NCI-H146 treated with DMSO at 0.1 percent for 48 hours (cell line): ENCODE data around the gene LYPD6.

Experiments
- DNase-seq: peaks from one replicate; lab custom pipeline; 2025; ENCODE audit not compliant: unreplicated experiment; lab: John Stamatoyannopoulos, UW

LYPD6 gene

DNA sequence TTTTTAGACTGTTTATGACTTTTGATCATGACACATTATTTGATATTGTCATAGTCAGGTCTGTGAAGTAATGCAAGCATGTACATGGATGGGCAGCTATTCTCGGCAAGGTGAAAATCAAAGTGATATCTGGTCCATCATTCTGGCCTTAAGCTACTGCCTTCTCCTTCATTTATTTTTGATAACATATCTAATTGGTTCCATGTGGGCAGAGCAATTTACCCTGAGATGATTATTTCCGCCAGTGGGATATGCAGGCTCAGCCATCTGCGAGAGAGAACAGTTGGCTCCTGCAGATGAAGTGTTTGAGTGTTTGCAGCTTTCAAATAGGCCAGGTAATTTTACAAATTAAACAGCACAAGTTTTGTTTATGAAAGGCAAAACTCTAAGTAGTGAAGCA is 116.4 kb downstream of the LYPD6 start:
- DNase-seq = no peak

DNA sequence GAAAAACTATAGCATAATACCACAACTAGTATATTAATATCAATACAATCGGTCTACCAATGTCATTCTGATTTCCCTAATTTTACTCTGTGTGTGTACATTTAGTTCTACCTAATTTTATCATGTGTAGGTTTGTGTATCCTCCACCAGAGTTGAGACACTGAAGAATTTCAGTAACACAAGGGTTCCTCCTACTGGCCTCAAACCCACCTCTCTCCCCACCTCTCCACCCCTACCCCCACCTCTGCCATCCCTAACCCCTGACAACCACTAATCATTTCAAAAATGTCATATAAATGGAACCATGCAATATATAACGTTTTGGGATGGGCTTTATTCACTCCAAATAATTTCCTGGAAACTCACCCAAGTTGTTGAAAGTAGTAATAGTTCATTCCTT is 117.9 kb downstream of the LYPD6 start:
- no peak for DNase-seq

DNA sequence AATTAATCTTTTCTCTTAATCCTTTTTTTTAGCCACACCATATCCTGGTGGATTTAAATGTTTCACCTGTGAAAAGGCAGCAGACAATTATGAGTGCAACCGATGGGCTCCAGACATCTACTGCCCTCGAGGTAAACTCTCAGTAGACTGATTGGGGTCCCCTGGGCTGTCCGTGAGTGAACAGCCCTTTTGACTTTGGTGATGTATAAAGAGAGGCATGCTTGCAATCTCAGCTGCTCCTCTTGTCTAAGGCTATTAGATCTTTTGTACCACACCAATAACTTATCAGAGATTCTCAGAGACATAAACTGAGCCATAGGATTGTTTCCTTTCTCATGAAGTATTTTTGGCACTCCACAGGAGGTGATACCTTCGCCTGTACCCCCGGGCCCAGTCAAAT is 118.6 kb downstream of the LYPD6 start:
- no peak for DNase-seq

DNA sequence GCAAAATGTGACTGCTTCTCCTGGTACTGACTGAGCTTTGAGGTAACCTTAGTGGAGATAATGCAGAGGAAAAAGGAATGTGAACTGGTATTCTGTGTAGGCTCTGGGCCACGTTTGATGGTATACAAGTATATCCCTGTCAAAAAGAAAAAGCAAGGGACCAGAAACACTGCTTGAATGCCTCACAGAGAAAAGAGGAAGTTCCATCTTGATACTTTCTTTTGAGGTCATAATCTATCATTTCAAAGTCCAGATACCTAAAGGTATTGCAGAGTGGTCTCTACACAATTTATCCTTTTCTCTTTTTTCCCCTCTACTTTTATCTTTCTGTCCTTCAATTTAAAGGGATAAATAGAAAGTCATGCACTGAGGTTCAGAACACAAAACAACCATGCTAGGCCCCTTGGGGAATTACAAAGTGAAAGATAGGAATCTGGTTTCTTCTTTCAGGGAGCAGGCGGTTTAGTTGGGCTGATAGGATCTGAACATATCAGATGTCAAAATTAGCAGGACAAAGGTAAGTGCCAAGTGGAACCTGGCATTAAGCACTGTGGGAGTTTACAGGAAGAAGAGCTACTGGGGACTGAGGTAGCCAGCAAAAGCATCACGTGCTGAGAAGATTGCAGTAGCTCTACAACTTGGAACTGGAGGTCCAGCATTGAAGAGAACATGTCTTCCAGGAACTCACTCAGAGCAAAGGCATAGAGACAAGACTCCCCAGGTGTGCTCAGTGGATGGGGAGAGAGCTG is 121.2 kb downstream of the LYPD6 start:
- no peak for DNase-seq

DNA sequence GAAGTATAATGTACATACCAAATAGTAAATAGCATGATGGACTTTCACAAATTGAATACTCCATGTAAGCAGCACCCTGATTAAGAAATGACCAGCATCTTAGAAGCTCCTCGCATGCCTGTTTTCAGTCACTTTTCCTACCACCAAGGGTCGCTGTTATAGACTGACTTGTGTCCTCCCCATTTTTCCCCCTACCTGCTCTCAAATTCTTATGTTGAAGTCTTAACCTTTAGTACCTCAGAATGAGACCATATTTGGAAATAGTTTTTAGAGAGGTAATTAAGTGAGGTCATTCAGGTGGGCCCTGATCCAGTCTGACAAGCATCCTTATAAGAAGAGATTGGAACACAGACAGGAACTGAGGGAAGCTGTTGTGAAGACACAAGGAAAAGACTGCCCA is 125.9 kb downstream of the LYPD6 start:
- DNase-seq = no peak

DNA sequence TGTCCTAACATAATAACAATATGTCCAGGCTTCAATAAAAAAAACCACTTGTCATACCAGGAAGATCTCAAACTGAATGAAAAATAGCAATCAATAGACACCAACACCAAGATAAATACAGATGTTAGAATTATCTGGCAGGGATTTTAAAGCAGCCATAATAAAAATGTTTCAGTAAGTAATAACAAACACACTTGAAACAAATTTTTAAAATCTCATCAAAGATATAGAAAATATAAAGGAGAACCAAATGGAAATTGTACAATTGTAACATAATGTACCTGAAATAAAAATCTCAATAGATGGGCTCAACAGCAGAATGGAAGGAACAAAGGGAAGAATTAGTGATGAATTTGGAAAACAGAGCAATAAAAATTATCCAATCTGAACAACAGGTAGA is 128.1 kb downstream of the LYPD6 start:
- DNase-seq = no peak

DNA sequence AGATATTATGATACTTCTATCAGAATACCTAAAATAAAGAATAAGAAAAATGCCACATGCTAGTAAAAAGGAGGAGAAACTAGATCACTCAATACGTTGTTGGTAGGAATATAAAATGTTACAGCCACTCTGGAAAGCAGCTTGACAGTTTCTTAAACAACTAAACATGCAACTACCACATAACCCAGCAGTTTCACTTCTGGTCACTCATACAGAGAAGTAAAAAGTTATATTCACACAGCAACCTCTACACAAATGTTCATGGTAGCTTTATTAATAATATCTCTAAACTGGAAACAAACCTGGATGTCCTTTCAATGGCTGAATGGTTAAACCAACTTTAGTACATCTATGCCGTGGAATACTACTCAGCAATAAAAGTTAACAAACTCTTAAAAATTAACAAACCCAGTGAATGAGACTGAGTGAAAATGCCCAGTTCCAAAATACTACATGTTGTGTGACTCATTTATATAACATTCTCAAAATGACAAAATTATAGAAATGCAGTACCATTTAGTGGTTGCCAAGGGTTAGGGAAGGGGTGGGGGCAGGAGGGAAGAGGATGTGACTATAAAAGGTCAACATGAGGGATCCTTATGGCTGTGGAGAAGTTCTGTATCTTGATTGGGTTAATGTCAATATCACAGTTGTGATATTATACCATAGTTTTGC is 133.1 kb downstream of the LYPD6 start:
- DNase-seq = no peak

DNA sequence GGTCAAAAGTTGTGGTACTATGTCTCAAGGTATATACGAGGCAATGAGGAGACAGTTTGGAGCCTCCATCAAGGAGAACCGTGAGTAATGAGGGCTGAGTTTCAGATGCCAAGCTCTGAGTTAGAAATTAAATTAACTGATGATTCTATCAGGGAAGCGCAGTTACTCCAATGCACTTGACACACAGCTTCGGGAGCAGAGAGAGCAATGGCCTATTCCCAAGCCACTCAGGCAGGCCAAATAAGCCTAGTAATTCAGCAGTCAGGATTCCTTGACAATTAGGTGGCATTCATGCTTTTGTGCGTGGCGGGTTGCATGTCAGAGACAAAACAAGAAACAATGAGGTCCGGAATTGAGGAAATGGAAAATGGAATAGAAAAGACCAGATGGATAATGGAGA is 134.0 kb downstream of the LYPD6 start:
- DNase-seq = no peak

DNA sequence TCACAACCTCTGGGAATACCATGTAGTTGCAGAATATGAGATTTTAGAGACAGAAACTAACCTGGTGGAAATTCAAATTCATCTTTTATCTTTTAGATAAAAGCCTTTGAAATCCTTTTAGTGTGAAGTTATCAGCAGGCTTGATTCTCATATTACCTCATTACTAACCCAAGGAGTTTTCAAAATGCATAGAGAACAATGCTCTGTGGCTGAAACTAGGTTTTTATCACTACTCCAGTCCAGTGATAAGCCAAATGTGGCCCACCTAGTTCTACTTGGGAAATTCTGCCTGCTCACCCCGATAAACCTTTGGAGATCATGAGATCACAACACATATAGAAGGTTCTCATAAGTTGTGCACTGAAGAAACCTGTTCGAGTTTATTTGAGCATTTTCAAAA is 135.5 kb downstream of the LYPD6 start:
- DNase-seq = no peak

DNA sequence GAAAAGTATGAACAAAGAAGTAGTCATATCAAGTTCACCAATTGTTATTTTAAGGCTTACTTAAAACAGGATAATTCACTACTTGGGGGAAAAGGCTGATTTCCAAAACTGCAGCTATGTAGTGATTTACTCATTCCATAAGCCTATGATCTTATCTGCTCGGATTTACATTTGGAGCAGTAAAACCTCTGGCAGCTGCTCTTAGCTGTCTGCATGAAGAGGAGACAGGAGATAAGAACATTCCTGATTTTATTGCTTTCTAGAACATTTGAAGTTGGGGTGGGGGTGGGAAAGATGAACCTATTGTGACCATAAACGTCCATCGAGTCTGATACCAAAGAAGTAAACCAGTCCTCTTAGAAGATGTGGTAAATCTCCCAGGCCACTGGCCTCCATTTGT is 136.2 kb downstream of the LYPD6 start:
- DNase-seq = no peak

DNA sequence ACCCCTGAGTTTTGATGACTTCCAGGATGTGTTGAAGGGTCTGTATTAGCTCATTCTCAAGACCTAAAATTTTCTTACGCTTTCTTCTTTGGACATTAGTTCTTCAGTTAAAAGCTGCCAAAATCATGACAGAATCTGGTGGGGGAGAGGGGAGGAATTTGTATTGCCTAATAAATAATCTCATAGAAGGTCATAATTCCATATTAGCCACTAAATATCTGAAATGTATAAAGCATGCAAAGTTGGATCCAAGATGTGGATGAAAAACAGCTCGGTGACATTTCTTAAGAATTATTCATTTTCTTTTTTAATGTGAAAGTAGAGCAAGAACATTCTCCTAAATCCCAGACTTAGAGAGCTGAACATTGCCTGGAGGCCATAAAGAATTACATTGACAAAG is 137.0 kb downstream of the LYPD6 start:
- no peak for DNase-seq

DNA sequence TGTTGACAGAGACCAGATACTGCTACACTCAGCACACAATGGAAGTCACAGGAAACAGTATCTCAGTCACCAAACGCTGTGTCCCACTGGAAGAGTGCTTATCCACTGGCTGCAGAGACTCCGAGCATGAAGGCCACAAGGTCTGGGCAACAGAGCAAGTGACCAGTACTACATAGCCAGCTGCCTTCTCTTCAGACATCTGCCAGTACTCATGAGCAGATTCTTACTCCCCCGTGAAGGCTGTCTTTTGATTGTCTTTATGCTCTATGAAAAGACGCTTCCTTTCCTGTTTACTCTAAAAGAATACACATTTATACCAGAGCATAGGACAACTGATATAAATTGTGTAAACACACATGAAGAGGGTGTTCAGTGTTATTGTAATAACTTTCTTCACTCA is 138.2 kb downstream of the LYPD6 start:
- no peak for DNase-seq

DNA sequence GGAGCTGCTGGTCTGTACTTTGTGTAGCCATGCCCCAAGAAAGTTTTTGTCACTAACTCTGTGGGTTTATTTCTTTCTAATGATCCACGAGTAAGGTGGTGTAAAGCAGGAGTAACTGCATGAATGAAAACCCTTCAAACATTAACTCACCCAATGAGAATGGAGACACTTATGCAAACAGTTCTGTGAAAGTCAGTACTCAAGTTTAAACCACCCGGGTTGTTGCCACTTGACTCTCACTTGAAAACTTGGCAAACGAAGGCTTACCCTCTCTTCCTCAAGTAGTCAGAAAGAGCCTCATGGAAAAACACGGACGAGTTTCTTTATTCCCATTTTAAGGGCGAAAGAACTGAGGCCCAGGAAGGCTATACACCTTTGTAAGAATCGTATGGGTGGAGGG is 139.7 kb downstream of the LYPD6 start:
- DNase-seq = no peak

DNA sequence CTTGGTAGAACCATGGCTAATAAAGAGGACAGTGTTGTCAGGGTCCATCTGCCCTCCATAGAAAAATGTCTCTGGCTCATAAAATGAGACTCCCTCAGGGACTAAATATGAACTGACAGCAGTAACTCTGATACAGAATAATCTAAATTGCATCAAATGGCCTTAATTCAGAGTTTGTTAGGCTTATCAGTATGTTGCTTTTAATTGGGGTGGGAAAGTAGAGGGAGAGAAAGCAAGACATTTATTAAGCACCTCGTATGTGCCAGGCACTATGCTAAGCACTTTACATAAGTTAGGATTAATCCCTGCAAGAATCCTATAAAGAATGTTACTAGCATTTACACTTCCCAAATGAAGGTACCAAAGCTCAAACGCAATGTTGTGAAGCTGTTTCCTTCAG is 142.0 kb downstream of the LYPD6 start:
- DNase-seq = no peak

DNA sequence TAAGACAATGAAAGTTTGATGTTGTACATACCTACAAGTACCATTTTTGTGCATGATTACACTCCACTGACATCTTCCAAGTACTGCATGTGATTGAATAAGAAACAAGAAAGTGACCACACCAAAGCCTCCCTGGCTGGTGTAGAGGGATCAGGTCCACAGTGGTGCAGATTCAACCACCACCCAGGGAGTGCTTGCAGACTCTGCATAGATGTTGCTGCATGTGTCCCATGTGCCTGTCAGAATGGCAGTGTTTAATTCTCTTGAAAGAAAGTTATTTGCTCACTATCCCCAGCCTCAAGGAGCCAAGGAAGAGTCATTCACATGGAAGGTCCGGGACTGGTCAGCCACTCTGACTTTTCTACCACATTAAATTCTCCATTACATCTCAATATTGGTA is 142.7 kb downstream of the LYPD6 start:
- no peak for DNase-seq

DNA sequence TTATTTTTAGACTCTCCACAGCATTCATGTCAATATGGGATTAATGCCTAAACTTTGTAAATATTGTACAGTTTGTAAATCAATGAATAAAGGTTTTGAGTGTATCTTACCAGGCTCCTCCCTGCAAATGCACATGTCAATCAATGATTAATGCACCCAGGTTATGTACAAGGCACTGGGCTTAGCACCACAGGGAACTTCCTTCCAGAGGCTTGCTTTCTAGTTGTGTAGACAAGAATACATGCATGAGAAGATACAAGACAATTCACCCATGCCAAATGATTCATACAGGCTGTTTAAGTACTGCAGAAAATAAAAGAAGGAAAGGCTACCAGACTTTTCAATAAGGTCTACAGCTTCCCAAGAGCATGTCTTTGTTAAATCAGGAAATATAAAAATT is 143.1 kb downstream of the LYPD6 start:
- no peak for DNase-seq

DNA sequence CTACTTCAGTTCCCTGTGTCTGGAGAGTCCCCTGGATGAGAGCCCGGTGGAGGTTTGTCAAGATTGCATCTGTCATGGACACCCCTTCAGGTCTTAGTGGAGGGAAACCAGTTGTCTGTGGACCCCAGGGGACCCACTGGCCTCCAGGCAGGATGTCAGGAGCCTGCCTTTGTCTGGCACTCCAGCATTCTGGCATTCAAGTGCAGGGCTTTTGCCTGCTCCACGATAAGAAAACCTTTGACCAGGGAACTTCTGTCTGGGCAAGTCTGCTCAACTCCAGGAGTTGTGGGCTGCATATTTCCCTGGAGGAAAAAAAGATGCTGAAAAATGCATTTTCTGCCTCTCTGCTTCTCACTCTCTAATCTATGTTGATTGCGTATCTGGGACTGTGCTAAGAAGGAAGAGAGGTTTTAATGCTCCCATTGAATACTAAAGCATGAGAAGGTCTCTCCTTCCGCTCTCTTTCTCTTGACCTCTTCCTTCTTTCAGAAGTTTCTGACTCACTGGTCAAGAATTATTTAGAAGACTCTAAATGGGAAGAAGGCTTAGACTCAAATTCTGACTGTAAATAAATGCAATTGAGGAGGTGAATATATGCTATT is 152.7 kb downstream of the LYPD6 start:
- DNase-seq = no peak

DNA sequence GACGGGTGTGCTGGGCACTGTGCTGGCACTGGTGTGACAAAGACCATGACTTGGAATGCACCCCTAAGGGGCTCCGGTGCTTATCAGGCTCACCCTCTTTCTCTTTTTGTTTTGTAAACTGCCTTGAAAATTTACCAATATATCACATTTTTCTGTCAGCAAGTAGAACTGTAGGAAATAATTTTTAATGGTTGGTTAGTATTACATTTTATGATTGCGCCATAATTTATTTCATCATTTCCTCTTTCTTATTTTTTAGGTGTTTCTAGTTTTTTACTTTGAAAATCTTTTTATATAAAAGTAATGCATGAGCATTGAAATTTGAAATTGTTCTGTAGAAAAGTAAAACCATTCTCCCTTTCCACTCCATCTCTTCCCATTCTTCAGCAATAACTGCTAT is 156.3 kb downstream of the LYPD6 start:
- no peak for DNase-seq

DNA sequence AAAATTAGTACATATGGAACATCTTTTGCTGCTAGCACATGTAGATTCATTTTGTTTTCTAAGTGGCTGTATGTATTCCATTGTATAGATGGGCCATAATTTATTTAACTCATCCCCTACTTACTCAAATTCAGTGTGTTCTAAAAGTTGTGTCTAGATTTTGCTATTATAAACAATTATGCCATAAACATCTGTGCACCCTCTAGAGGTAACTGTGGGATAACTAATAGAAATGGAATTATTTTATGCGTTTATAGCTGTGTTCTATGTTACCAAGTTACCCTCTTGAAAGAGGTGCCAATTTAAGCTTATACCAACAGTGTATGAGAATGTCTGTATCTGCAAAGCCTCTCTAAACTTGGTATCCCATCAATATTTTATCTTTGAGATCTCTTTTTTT is 156.8 kb downstream of the LYPD6 start:
- no peak for DNase-seq

DNA sequence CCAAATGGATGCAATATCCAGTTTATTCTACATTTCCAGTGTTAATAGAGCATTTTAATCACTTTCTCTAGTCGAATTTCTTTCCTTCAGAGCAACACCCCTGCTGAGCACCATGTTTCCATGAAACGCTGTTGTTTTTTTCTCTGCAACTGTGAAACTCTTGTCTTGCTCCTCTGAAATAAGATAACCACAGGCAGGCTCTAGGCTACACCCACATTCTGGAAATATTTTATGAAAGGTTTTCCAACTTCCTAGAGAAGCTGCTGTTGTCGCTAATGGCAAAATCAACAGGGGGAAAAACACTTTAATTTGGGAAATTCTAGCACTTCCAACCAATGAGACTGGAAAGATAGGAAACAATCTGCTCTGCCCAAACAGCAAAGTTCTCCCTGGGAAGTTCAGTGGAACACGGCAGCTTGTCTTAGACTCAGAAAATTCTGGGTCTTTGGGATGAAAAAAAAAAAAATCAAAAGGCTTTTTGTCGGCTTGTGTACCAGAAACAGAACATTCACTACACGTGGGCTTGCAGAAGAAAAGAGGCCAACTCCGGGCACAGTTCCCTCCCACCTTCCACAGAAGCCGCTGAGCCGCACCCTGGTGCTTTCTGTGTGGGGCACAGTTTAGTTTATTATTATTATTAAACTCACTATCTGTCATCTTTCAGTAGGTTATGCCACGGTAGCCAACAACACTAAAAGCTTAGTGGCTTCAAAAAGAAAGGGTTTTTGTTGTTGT is 158.5 kb downstream of the LYPD6 start:
- no peak for DNase-seq

DNA sequence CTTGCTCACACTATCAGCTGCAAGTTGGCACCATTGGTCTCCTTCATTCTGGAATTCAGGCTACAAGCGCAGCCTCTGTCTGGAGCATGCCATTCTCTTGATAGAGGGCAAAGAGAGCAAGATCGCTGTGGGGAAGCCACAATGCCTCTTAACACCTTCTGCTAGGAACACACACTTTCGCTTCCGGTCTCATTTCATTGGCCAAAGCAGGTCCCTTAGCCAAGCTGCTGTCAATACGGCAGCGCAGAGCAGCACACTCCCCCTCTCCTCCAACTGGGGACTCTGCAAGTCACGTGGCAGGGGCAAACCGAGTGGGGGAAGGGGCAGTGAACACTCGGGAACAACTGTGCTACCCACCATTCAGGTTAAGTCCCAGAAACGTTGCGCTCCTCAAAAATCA is 159.1 kb downstream of the LYPD6 start:
- no peak for DNase-seq

DNA sequence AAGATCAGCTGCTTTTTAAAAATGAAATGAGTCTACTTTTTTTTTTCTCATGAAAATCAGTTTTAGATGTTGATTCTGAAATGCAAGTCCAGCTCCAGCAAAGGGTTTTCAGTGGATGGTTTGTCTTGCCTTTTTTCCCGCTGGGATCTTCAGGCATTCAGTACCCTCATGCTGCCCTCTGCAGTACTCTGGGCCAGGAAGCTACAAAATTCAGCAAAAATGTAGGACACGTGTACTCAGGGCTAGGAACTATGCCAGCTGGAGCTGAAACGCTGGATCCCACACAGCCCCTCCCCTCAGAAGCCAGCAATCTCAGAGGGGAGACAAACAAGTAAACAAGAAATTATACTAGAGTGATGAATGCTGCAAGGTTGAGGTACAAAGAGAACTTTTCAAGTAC is 159.9 kb downstream of the LYPD6 start:
- DNase-seq = no peak
